Skeletal muscle satellite cell (primary cell): ENCODE results near the gene MICA.
"Not testable (repeated sequence)": the region's sequence is repeated elsewhere in the genome, so short reads cannot be mapped to it uniquely, and the experiment has no call there.

Experiments
- H3K27me3 ChIP-seq: 2 replicates; pipeline ENCODE4 v1.7.0; 2013; ENCODE audit warnings: low read length; ENCODE audit not compliant: control insufficient read depth, insufficient read depth
- H3K36me3 ChIP-seq: 2 replicates; pipeline ENCODE4 v1.7.0; 2013; ENCODE audit warnings: mild to moderate bottlenecking, control low read depth, low read length; ENCODE audit not compliant: insufficient read depth
- H3K4me1 ChIP-seq: 2 replicates; pipeline ENCODE4 v1.7.0; 2013; ENCODE audit warnings: low read length; ENCODE audit not compliant: control insufficient read depth, insufficient read depth
- H3K4me2 ChIP-seq: 2 replicates; pipeline ENCODE4 v1.7.0; 2013; ENCODE audit warnings: mild to moderate bottlenecking, low read length
- H3K4me3 ChIP-seq: 2 replicates; pipeline ENCODE4 v1.7.0; 2013; ENCODE audit warnings: low read length
- H3K9ac ChIP-seq: 2 replicates; pipeline ENCODE4 v1.7.0; 2013; ENCODE audit warnings: mild to moderate bottlenecking, low read depth, low read length, moderate library complexity
- H3K9me3 ChIP-seq: replicated peaks from 2 replicates; pipeline ENCODE4 v1.7.0; 2013; ENCODE audit warnings: mild to moderate bottlenecking, control low read depth, low read length

MICA gene

GRCh38 chr6:31400467-31401289, 2.7 kb upstream of the MICA start:
- peak overlapping the region; percentile 99 for H3K4me2 ChIP-seq
- peaks cover under 1% of the 10 kb centered on the region for H3K36me3 ChIP-seq
- H3K4me3 ChIP-seq: peak overlapping the region; percentile 73
- H3K9me3 ChIP-seq: no peaks in the 10 kb centered on the region
- H3K27me3 ChIP-seq: no peaks in the 10 kb centered on the region
- peak overlapping the region; percentile 90 for H3K9ac ChIP-seq
- peaks cover 39% of the 10 kb centered on the region for H3K4me1 ChIP-seq

- Histone ChIP-seq H3K36me3 (peaks cover 3% of the 10 kb centered on the region), H3K27me3 (no peaks in the 10 kb centered on the region), H3K4me1 (peaks cover 41% of the 10 kb centered on the region), H3K9me3 (no peaks in the 10 kb centered on the region), H3K9ac (peak overlapping the region; percentile 90), H3K4me2 (peak overlapping the region; percentile 99), H3K4me3 (peak overlapping the region; percentile 73)
These were observed 2.0 kb upstream of the MICA start for GRCh38 chr6:31401403-31401802.

GRCh38 chr6:31402324-31403282, 792 bp upstream of the MICA start:
- H3K9me3 ChIP-seq: no peaks in the 10 kb centered on the region
- peaks cover 50% of the 10 kb centered on the region for H3K4me1 ChIP-seq
- H3K36me3 ChIP-seq: peaks cover 3% of the 10 kb centered on the region
- H3K4me3 ChIP-seq: peak overlapping the region; percentile 73
- H3K27me3 ChIP-seq: no peaks in the 10 kb centered on the region
- peak overlapping the region; percentile 82 for H3K9ac ChIP-seq
- H3K4me2 ChIP-seq: peak overlapping the region; percentile 99

- H3K9me3 ChIP-seq, H3K36me3 ChIP-seq, H3K27me3 ChIP-seq: not testable (repeated sequence)
- H3K4me3 ChIP-seq: peak overlapping the region; percentile 73
- peak overlapping the region; percentile 99 for H3K4me2 ChIP-seq
- peak overlapping the region; percentile 82 for H3K9ac ChIP-seq
- H3K4me1 ChIP-seq: peaks cover 48% of the 10 kb centered on the region
These were observed 618 bp downstream of the MICA start for GRCh38 chr6:31404061-31404364.

GRCh38 chr6:31405996-31406395, 2.6 kb downstream of the MICA start:
- Histone ChIP-seq H3K9ac (no peak overlapping the region), H3K4me1 (peaks cover 47% of the 10 kb centered on the region), H3K4me3 (no peak overlapping the region), H3K4me2 (peak overlapping the region; percentile 19), H3K36me3 (peaks cover 7% of the 10 kb centered on the region), H3K9me3 (no peaks in the 10 kb centered on the region), H3K27me3 (no peaks in the 10 kb centered on the region)

- Histone ChIP-seq H3K4me3 (no peak overlapping the region), H3K36me3 (peaks cover 23% of the 10 kb centered on the region), H3K9ac (no peak overlapping the region), H3K4me1 (peaks cover 35% of the 10 kb centered on the region), H3K4me2 (peak overlapping the region; percentile 65), H3K27me3 (no peaks in the 10 kb centered on the region), H3K9me3 (no peaks in the 10 kb centered on the region)
These were observed 4.3 kb downstream of the MICA start for GRCh38 chr6:31407699-31408098.

GRCh38 chr6:31412506-31412905, 9.1 kb downstream of the MICA start:
- Histone ChIP-seq H3K4me1 (peaks cover 10% of the 10 kb centered on the region), H3K27me3 (no peaks in the 10 kb centered on the region), H3K9ac (no peak overlapping the region), H3K4me3 (no peak overlapping the region), H3K4me2 (no peak overlapping the region), H3K36me3 (peaks cover 57% of the 10 kb centered on the region), H3K9me3 (no peaks in the 10 kb centered on the region)

- H3K36me3 ChIP-seq: peaks cover 58% of the 10 kb centered on the region
- not testable (repeated sequence) for H3K4me3 ChIP-seq, H3K27me3 ChIP-seq, H3K4me2 ChIP-seq, H3K9me3 ChIP-seq, H3K4me1 ChIP-seq, H3K9ac ChIP-seq
These were observed 10.9 kb downstream of the MICA start for GRCh38 chr6:31414148-31414770.

GRCh38 chr6:31414771-31415265, 11.4 kb downstream of the MICA start:
- Histone ChIP-seq H3K4me3 (no peak overlapping the region), H3K9me3 (no peaks in the 10 kb centered on the region), H3K9ac (no peak overlapping the region), H3K27me3 (no peaks in the 10 kb centered on the region), H3K4me2 (no peak overlapping the region), H3K36me3 (peaks cover 58% of the 10 kb centered on the region), H3K4me1 (no peaks in the 10 kb centered on the region)

- no peaks in the 10 kb centered on the region for H3K9me3 ChIP-seq
These were observed 13.1 kb downstream of the MICA start for GRCh38 chr6:31416394-31417014.

GRCh38 chr6:31418251-31418650, 14.9 kb downstream of the MICA start:
- peaks cover 33% of the 10 kb centered on the region for H3K36me3 ChIP-seq
- no peaks in the 10 kb centered on the region for H3K9me3 ChIP-seq
- H3K4me2 ChIP-seq: no peak overlapping the region
- H3K9ac ChIP-seq: no peak overlapping the region
- H3K4me3 ChIP-seq: no peak overlapping the region
- H3K27me3 ChIP-seq: no peaks in the 10 kb centered on the region
- no peaks in the 10 kb centered on the region for H3K4me1 ChIP-seq

More at GRCh38 chr6:31416394-31417014, 13.1 kb downstream of the MICA start:
- Histone ChIP-seq H3K4me3 (no peak overlapping the region), H3K36me3 (peaks cover 50% of the 10 kb centered on the region), H3K9ac (no peak overlapping the region), H3K4me2 (no peak overlapping the region), H3K4me1 (no peaks in the 10 kb centered on the region), H3K27me3 (no peaks in the 10 kb centered on the region)
